22Rv1 (cell line): ENCODE results near the gene STK38L.

Experiments
- CTCF ChIP-seq: fragments of 450-650 bp; IDR thresholded peaks from 2 replicates; pipeline ENCODE4 v1.5.1; 2017; ENCODE audit warnings: mild to moderate bottlenecking
- ZFX ChIP-seq: fragments of 450-650 bp; IDR thresholded peaks from 2 replicates; pipeline ENCODE4 v1.6.1; 2017; ENCODE audit warnings: antibody characterized with exemption, borderline replicate concordance

- no peak for TF ChIP-seq CTCF
- no peak for TF ChIP-seq ZFX
Measured at GRCh38 chr12:27246774-27247173, 2.7 kb downstream of the STK38L start.
